ENCODE results near the gene ARMC10. TPM values are rescaled to one million over a fixed set of nuclear protein-coding genes. Genes with fewer than 3 reads are reported as not detected.
"Not testable (repeated sequence)": the region's sequence is repeated elsewhere in the genome, so short reads cannot be mapped to it uniquely, and the experiment has no call there.

Gene ARMC10
- total RNA-seq, 1 donor from 2014 or later = 34.5 TPM

DNA sequence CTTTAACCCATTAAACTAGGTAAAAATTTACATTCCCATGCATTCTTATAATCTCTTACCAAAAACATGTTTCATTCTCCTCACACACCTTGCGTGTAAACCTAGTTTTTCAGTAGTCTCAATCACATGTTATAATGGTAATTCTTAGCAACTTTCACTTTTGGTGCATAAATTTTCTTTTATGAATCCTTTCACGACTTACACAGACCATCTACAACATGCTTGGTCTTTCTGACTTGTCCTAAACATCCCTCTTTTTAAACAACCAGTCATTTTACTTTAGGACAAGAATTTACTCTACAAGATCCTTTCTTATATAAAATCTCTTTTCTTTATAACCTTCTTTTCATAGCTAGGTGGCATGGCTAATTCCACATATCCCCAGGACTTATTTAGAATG is 26.1 kb upstream of the ARMC10 start:
- Mint-ChIP-seq H3K9me3 (peaks cover 18% of the 10 kb centered on the region), H3K27ac (ENCODE audit: unreplicated experiment) (no peak overlapping the region)

DNA sequence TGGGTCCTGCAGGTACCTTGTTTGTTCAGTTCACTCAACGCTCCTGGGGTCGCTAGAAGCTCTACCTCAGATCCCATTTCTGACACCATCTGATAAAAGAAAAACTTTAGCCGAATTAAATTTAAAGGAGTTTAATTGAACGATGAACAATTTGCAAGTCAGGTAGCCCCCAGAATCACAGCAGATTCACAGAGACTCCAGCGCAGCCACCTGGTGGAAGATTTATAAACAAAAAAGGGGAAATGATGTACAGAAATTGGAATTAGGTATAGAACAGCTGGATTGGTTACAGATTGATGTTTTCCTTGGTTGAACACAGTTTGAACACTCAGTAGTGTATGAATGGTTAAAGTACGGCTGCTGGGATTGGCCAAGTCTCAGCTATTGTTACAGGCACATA is 23.4 kb upstream of the ARMC10 start:
- Mint-ChIP-seq H3K4me3 (no peak overlapping the region), H3K4me1 (no peaks in the 10 kb centered on the region), H3K36me3 (ENCODE audit: low read depth) (peaks cover 33% of the 10 kb centered on the region), H3K27me3 (ENCODE audit: low read depth) (no peaks in the 10 kb centered on the region), H3K27ac (ENCODE audit: unreplicated experiment) (no peak overlapping the region), H3K9me3 (peaks cover 12% of the 10 kb centered on the region)
- no peak for DNase-seq (ENCODE audit: low read depth, low spot score)
- TF ChIP-seq, protein P1, sequence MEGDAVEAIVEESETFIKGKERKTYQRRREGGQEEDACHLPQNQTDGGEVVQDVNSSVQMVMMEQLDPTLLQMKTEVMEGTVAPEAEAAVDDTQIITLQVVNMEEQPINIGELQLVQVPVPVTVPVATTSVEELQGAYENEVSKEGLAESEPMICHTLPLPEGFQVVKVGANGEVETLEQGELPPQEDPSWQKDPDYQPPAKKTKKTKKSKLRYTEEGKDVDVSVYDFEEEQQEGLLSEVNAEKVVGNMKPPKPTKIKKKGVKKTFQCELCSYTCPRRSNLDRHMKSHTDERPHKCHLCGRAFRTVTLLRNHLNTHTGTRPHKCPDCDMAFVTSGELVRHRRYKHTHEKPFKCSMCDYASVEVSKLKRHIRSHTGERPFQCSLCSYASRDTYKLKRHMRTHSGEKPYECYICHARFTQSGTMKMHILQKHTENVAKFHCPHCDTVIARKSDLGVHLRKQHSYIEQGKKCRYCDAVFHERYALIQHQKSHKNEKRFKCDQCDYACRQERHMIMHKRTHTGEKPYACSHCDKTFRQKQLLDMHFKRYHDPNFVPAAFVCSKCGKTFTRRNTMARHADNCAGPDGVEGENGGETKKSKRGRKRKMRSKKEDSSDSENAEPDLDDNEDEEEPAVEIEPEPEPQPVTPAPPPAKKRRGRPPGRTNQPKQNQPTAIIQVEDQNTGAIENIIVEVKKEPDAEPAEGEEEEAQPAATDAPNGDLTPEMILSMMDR (conservative IDR thresholded peaks at IDR 0.05) = no peak

More for the DNA sequence above, 26.1 kb upstream of the ARMC10 start:
- H3K4me3 Mint-ChIP-seq = no peak overlapping the region
- H3K27me3 Mint-ChIP-seq (ENCODE audit: low read depth) = no peaks in the 10 kb centered on the region
- TF ChIP-seq, protein P1 (conservative IDR thresholded peaks at IDR 0.05) = no peak
- DNase-seq (ENCODE audit: low read depth, low spot score) = no peak
- peaks cover 42% of the 10 kb centered on the region for H3K36me3 Mint-ChIP-seq (ENCODE audit: low read depth)
- H3K4me1 Mint-ChIP-seq = no peaks in the 10 kb centered on the region

DNA sequence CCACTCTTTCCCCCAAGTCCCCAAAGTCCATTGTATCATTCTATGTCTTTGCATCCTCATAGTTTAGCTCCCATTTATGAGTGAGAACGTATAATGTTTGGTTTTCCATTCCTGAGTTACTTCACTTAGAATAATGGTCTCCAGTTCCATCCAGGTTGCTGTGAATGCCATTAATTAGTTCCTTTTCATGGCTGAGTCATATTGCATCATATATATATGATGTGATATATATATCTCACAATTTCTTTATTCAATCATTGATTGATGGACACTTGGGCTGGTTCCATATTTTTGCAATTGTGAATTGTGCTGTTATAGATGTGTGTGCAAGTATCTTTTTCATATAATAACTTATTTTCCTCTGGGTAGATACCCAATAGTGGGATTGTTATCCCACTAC is 18.9 kb upstream of the ARMC10 start:
- H3K4me1 Mint-ChIP-seq; H3K27me3 Mint-ChIP-seq (ENCODE audit: low read depth); H3K27ac Mint-ChIP-seq (ENCODE audit: unreplicated experiment); H3K4me3 Mint-ChIP-seq; DNase-seq (ENCODE audit: low read depth, low spot score); H3K9me3 Mint-ChIP-seq: not testable (repeated sequence)
- H3K36me3 Mint-ChIP-seq (ENCODE audit: low read depth) = peaks cover 10% of the 10 kb centered on the region

DNA sequence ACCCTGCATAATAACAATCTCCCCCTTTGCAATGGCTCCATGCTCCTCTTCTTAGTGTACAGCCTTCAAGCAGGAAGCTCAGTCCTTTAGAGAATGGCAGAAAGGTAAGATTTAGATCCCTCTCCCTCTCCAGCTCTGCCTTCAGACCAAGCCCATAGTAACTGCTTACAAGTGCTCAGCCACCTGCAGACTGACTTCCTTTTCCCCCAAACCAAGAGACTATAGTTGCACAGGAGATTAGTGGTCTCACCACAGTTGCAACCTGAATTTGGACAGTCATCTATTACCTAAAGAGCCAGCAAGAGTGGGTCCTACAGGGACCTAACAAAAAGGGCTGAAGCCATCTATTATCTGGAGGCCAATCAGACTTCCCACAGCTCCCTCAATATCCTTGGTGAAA is 16.8 kb upstream of the ARMC10 start:
- DNase-seq (ENCODE audit: low read depth, low spot score) = no peak
- Mint-ChIP-seq H3K27ac (ENCODE audit: unreplicated experiment) (no peak overlapping the region), H3K9me3 (no peaks in the 10 kb centered on the region), H3K36me3 (ENCODE audit: low read depth) (peaks cover 6% of the 10 kb centered on the region), H3K4me3 (no peak overlapping the region), H3K4me1 (no peaks in the 10 kb centered on the region), H3K27me3 (ENCODE audit: low read depth) (no peaks in the 10 kb centered on the region)
- TF ChIP-seq, protein P1 (conservative IDR thresholded peaks at IDR 0.05) = no peak

DNA sequence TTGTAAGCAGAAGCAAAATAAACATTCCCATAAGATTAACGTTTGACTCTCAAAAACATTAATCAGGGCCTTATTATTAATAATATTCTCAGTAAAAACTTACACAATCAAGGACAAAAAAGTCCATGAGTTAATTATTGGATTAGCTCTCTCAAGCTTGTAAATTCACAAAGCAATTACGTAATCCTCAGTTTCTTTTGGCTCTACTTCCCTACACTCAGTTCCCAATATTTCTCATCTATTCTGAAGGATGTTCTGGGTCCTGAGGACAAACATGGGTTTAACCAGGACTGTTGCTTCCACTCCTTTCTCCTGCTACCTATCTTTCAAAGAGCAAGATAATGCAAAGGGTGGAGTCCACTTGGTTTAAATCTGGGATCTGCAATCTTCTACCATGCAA is 15.5 kb upstream of the ARMC10 start:
- DNase-seq (ENCODE audit: low read depth, low spot score) = no peak
- Mint-ChIP-seq H3K27me3 (ENCODE audit: low read depth) (no peaks in the 10 kb centered on the region), H3K4me1 (no peaks in the 10 kb centered on the region), H3K36me3 (ENCODE audit: low read depth) (no peaks in the 10 kb centered on the region), H3K4me3 (no peak overlapping the region), H3K27ac (ENCODE audit: unreplicated experiment) (no peak overlapping the region), H3K9me3 (no peaks in the 10 kb centered on the region)
- TF ChIP-seq, protein P1 (conservative IDR thresholded peaks at IDR 0.05) = no peak

DNA sequence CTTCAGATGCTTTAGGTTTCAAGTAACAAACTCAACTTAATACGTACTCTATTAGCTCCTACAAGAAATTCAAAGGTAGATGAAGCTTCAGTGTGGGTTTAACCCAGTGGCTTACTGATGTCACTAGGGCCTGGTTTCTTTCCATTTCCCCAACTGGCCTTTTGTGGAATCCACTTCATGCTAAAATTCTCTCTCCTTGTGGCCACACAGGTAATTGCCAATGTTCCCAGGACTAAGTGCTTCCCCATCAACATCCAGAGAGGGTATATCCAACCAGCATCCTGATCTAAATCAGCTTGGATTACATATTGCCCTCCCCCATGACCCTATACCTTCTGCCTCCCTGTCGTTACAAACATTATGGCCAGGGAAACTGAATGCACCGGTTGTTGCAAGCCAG is 11.0 kb upstream of the ARMC10 start:
- no peak overlapping the region for H3K4me3 Mint-ChIP-seq
- DNase-seq (ENCODE audit: low read depth, low spot score) = no peak
- no peak overlapping the region for H3K27ac Mint-ChIP-seq (ENCODE audit: unreplicated experiment)
- no peaks in the 10 kb centered on the region for H3K4me1 Mint-ChIP-seq
- peaks cover 5% of the 10 kb centered on the region for H3K36me3 Mint-ChIP-seq (ENCODE audit: low read depth)
- peaks cover 4% of the 10 kb centered on the region for H3K9me3 Mint-ChIP-seq
- H3K27me3 Mint-ChIP-seq (ENCODE audit: low read depth) = no peaks in the 10 kb centered on the region
- TF ChIP-seq, protein P1 (conservative IDR thresholded peaks at IDR 0.05) = no peak
